ENCODE data around the gene CAMTA1. TPM values are rescaled to one million over a fixed set of nuclear protein-coding genes. Genes with fewer than 3 reads are reported as not detected.

CAMTA1 gene
- total RNA-seq, 1 donor from 2014 or later: 109 TPM

- Mint-ChIP-seq H3K4me1 (peaks cover 11% of the 10 kb centered on the region), H3K4me3 (no peak overlapping the region), H3K27me3 (ENCODE audit: low read depth) (no peaks in the 10 kb centered on the region), H3K27ac (ENCODE audit: unreplicated experiment) (no peak overlapping the region), H3K9me3 (no peaks in the 10 kb centered on the region), H3K36me3 (ENCODE audit: low read depth) (no peaks in the 10 kb centered on the region)
- DNase-seq (ENCODE audit: low read depth, low spot score): no peak
- no peak for TF ChIP-seq CTCF (conservative IDR thresholded peaks at IDR 0.05)
Observed at GRCh38 chr1:6823793-6824192, 38.5 kb downstream of the CAMTA1 start.

- no peak overlapping the region for H3K4me3 Mint-ChIP-seq
- peaks cover 6% of the 10 kb centered on the region for H3K36me3 Mint-ChIP-seq (ENCODE audit: low read depth)
- H3K9me3 Mint-ChIP-seq: peaks cover 4% of the 10 kb centered on the region
- H3K27ac Mint-ChIP-seq (ENCODE audit: unreplicated experiment): no peak overlapping the region
- no peak for DNase-seq (ENCODE audit: low read depth, low spot score)
- H3K4me1 Mint-ChIP-seq: peaks cover 4% of the 10 kb centered on the region
- no peak for TF ChIP-seq CTCF (conservative IDR thresholded peaks at IDR 0.05)
- no peaks in the 10 kb centered on the region for H3K27me3 Mint-ChIP-seq (ENCODE audit: low read depth)
Observed at GRCh38 chr1:6824665-6825368, 39.6 kb downstream of the CAMTA1 start.

GRCh38 chr1:6825828-6826227, 40.6 kb downstream of the CAMTA1 start:
- H3K4me3 Mint-ChIP-seq: no peak overlapping the region
- H3K4me1 Mint-ChIP-seq: peaks cover 1% of the 10 kb centered on the region
- TF ChIP-seq CTCF (conservative IDR thresholded peaks at IDR 0.05): no peak
- DNase-seq (ENCODE audit: low read depth, low spot score): no peak
- H3K27ac Mint-ChIP-seq (ENCODE audit: unreplicated experiment): no peak overlapping the region
- H3K36me3 Mint-ChIP-seq (ENCODE audit: low read depth): peaks cover 6% of the 10 kb centered on the region
- H3K9me3 Mint-ChIP-seq: peaks cover 4% of the 10 kb centered on the region
- H3K27me3 Mint-ChIP-seq (ENCODE audit: low read depth): no peaks in the 10 kb centered on the region

- Mint-ChIP-seq H3K27me3 (ENCODE audit: low read depth) (no peaks in the 10 kb centered on the region), H3K27ac (ENCODE audit: unreplicated experiment) (no peak overlapping the region), H3K4me1 (no peaks in the 10 kb centered on the region), H3K36me3 (ENCODE audit: low read depth) (peaks cover 6% of the 10 kb centered on the region), H3K9me3 (peaks cover 4% of the 10 kb centered on the region), H3K4me3 (no peak overlapping the region)
- no peak for TF ChIP-seq CTCF (conservative IDR thresholded peaks at IDR 0.05)
- DNase-seq (ENCODE audit: low read depth, low spot score): no peak
Observed at GRCh38 chr1:6827079-6827478, 41.8 kb downstream of the CAMTA1 start.

- no peak for TF ChIP-seq CTCF (conservative IDR thresholded peaks at IDR 0.05)
- peaks cover 4% of the 10 kb centered on the region for H3K9me3 Mint-ChIP-seq
- H3K4me1 Mint-ChIP-seq: no peaks in the 10 kb centered on the region
- no peak overlapping the region for H3K4me3 Mint-ChIP-seq
- peaks cover 6% of the 10 kb centered on the region for H3K36me3 Mint-ChIP-seq (ENCODE audit: low read depth)
- H3K27ac Mint-ChIP-seq (ENCODE audit: unreplicated experiment): no peak overlapping the region
- DNase-seq (ENCODE audit: low read depth, low spot score): no peak
- no peaks in the 10 kb centered on the region for H3K27me3 Mint-ChIP-seq (ENCODE audit: low read depth)
Observed at GRCh38 chr1:6827630-6828165, 42.4 kb downstream of the CAMTA1 start.

All from neural crest cell (in vitro differentiated cells).